ENCODE results near the gene TARBP2.

- TF ChIP-seq CTCF (IDR thresholded peaks at IDR 0.05) (no peak), POLR2A (IDR thresholded peaks at IDR 0.05) (no peak)
Observed at GRCh38 chr12:53453953-53454640, 47.0 kb upstream of the TARBP2 start.
